SH-SY5Y (cell line): ENCODE data around the gene HNRNPUL1.

Source experiments
- GATA2 ChIP-seq: IDR thresholded peaks from 2 replicates; pipeline ENCODE4 v1.6.1; 2011; ENCODE audit warnings: mild to moderate bottlenecking, low read depth, low read length
- GATA3 ChIP-seq: IDR thresholded peaks from 2 replicates; pipeline ENCODE4 v1.6.1; 2011; ENCODE audit warnings: low read depth, mild to moderate bottlenecking, low read length, moderate library complexity

HNRNPUL1 gene

GRCh38 chr19:41352609-41353465 is 88.7 kb downstream of the HNRNPUL1 start:
- TF ChIP-seq GATA2 = no peak
- TF ChIP-seq GATA3 = no peak

GRCh38 chr19:41353466-41354342 is 89.5 kb downstream of the HNRNPUL1 start, which contains the start of gene TGFB1:
TGFB1 (minus strand) TSS chr19:41353922; CDS start chr19:41353044, 878 bp downstream.
- no peak for TF ChIP-seq GATA3
- TF ChIP-seq GATA2 = no peak

GRCh38 chr19:41354343-41354953 is 90.3 kb downstream of the HNRNPUL1 start:
- TF ChIP-seq GATA2 (no peak), GATA3 (no peak)

- TF ChIP-seq GATA3 (no peak), GATA2 (no peak)
Observed at GRCh38 chr19:41355035-41355434, 90.9 kb downstream of the HNRNPUL1 start.

- TF ChIP-seq GATA2 = no peak
- no peak for TF ChIP-seq GATA3
Observed at GRCh38 chr19:41355802-41356201, 91.6 kb downstream of the HNRNPUL1 start.

- no peak for TF ChIP-seq GATA3
- no peak for TF ChIP-seq GATA2
Observed at GRCh38 chr19:41356984-41357739, 93.0 kb downstream of the HNRNPUL1 start.
